Upper lobe of left lung (tissue), 6 donors: ENCODE measurements around the gene KCNQ2. TPM values are rescaled to one million over a fixed set of nuclear protein-coding genes. Genes with fewer than 3 reads are reported as not detected.

ENCODE experiments used
- ATAC-seq, 2 donors: fragments of 200-7000 bp; cut with Tn5 transposase; one replicate each; pipeline ENCODE4 v1.9.1; 2022; ENCODE audit warnings: mild to moderate bottlenecking in 2 of 2, moderate library complexity in 2 of 2; ENCODE audit not compliant: low FRiP score in 2 of 2
- DNase-seq, 2 donors: peaks; one replicate each; pipeline ENCODE4 v3.0.0-alpha.2; 2019 to 2020
- H3K27ac ChIP-seq, 4 donors: fragments of 200-600 bp; sonication (generic); one replicate each; pipeline ENCODE4 v1.5.1; 2016 to 2019
- H3K27me3 ChIP-seq, 4 donors: fragments of 200-600 bp; sonication (generic); one replicate each; pipeline ENCODE4 v1.5.1; 2017 to 2019
- H3K36me3 ChIP-seq, 4 donors: fragments of 200-600 bp; sonication (generic); one replicate each; pipeline ENCODE4 v1.5.1; 2016 to 2019
- H3K4me1 ChIP-seq, 4 donors: fragments of 200-600 bp; sonication (generic); one replicate each; pipeline ENCODE4 v1.5.1; 2018 to 2019
- H3K4me3 ChIP-seq, 4 donors: fragments of 200-600 bp; sonication (generic); one replicate each; pipeline ENCODE4 v1.5.1; 2017 to 2019; ENCODE audit warnings: mild to moderate bottlenecking in 2 of 4, moderate library complexity in 1 of 4
- H3K9me3 ChIP-seq, 4 donors: fragments of 200-600 bp; sonication (generic); one replicate each; pipeline ENCODE4 v1.5.1; 2018 to 2019
- CTCF ChIP-seq, 6 experiments: fragments of 450-650 bp in 4 of 6; fragments of 200-600 bp in 2 of 6; sonication (generic) in 2 of 6; IDR thresholded peaks; one replicate each; pipeline ENCODE4 v1.5.1; 2016 to 2019; ENCODE audit warnings: antibody characterized with exemption in 6 of 6
- EP300 ChIP-seq, 4 donors: sonication (generic); formaldehyde crosslinking; IDR thresholded peaks; one replicate each; pipeline ENCODE4 v1.5.1; 2017; ENCODE audit warnings: antibody characterized with exemption in 4 of 4, control low read depth in 2 of 4
- POLR2A ChIP-seq, 4 donors: fragments of 450-650 bp; IDR thresholded peaks; one replicate each; pipeline ENCODE4 v1.5.1; 2016 to 2017; ENCODE audit warnings: antibody characterized with exemption in 4 of 4, mild to moderate bottlenecking in 2 of 4
- POLR2AphosphoS5 ChIP-seq, 2 donors: sonication (generic); formaldehyde crosslinking; IDR thresholded peaks; one replicate each; pipeline ENCODE4 v1.5.1; 2017; ENCODE audit warnings: antibody characterized with exemption in 2 of 2
- WGBS, 2 donors: methylation state at CpG; one replicate each; pipeline ENCODE4 v1.1.5; 2017 to 2018; 5-methylcytosine and 5-hydroxymethylcytosine counted together
- total RNA-seq, 6 donors: library from RNA; depleted of rRNA in 4 of 6; stranded (reverse); fragments of >200 nt in 4 of 6; gene quantifications; one replicate each; pipeline versions ENCODE4 v1.1.0 to v1.2.1, GENCODE V29; 2016 to 2021
- donor health status: DM: no; HTN: no; CAD: no; lungs with moderate emphysema.
- donor health status: DM: no; HTN: yes; CAD: no; lungs with severe emphysema.

The KCNQ2 gene
- total RNA-seq, 6 donors from 2014 or later = 0.66 TPM; not detected in 5

GRCh38 chr20:63417738-63418120 lies 54.7 kb downstream of the KCNQ2 start:
- Histone ChIP-seq H3K9me3 (no peaks in the 10 kb centered on the region), H3K27ac (no peak overlapping the region), H3K4me3 (no peak overlapping the region), H3K27me3 (no peaks in the 10 kb centered on the region), H3K36me3 (no peaks in the 10 kb centered on the region), H3K4me1 (no peaks in the 10 kb centered on the region)
- 39 to 70% methylated on average over 7 to 23 of the region's 23 CpGs for WGBS, 2 donors
- TF ChIP-seq EP300 (IDR thresholded peaks at IDR 0.05) (no peak), POLR2A (IDR thresholded peaks at IDR 0.05) (no peak), CTCF (IDR thresholded peaks at IDR 0.05) (no peak), POLR2AphosphoS5 (IDR thresholded peaks at IDR 0.05) (no peak)
- ATAC-seq (no peak), DNase-seq (peak in 1 of 2 donors; percentile 82)

GRCh38 chr20:63417097-63417737 lies 55.2 kb downstream of the KCNQ2 start:
- Histone ChIP-seq H3K9me3 (no peaks in the 10 kb centered on the region), H3K4me1 (no peaks in the 10 kb centered on the region), H3K4me3 (no peak overlapping the region), H3K27me3 (no peaks in the 10 kb centered on the region), H3K27ac (no peak overlapping the region), H3K36me3 (no peaks in the 10 kb centered on the region)
- ATAC-seq (no peak), DNase-seq (peak in 1 of 2 donors; percentile 68)
- WGBS, 2 donors = 63 to 81% methylated on average over 13 to 25 of the region's 25 CpGs
- TF ChIP-seq POLR2AphosphoS5 (IDR thresholded peaks at IDR 0.05) (no peak), CTCF (IDR thresholded peaks at IDR 0.05) (no peak)

GRCh38 chr20:63416631-63417030 lies 55.8 kb downstream of the KCNQ2 start:
- ATAC-seq (no peak), DNase-seq (peak in 1 of 2 donors; percentile 77)
- WGBS, 2 donors = 91% methylated on average over 24 of the region's 24 CpGs; no CpG with 5 or more reads in 1 of the 2 donors
- Histone ChIP-seq H3K27ac (no peak overlapping the region), H3K36me3 (no peaks in the 10 kb centered on the region), H3K4me3 (no peak overlapping the region), H3K27me3 (no peaks in the 10 kb centered on the region), H3K4me1 (no peaks in the 10 kb centered on the region), H3K9me3 (no peaks in the 10 kb centered on the region)
- TF ChIP-seq EP300 (IDR thresholded peaks at IDR 0.05) (no peak), CTCF (IDR thresholded peaks at IDR 0.05) (no peak), POLR2A (IDR thresholded peaks at IDR 0.05) (no peak), POLR2AphosphoS5 (IDR thresholded peaks at IDR 0.05) (no peak)

GRCh38 chr20:63415647-63416391 lies 56.6 kb downstream of the KCNQ2 start:
- H3K9me3 ChIP-seq = no peaks in the 10 kb centered on the region
- H3K27me3 ChIP-seq = no peaks in the 10 kb centered on the region
- DNase-seq (peak in 1 of 2 donors; percentile 65), ATAC-seq (no peak)
- 71 to 73% methylated on average over 17 to 31 of the region's 32 CpGs for WGBS, 2 donors
- TF ChIP-seq POLR2AphosphoS5 (IDR thresholded peaks at IDR 0.05) (no peak), EP300 (IDR thresholded peaks at IDR 0.05) (no peak), CTCF (IDR thresholded peaks at IDR 0.05) (no peak), POLR2A (IDR thresholded peaks at IDR 0.05) (no peak)
- no peaks in the 10 kb centered on the region for H3K36me3 ChIP-seq
- no peak overlapping the region for H3K4me3 ChIP-seq
- no peak overlapping the region for H3K27ac ChIP-seq
- H3K4me1 ChIP-seq = no peaks in the 10 kb centered on the region
